GM19099 (cell line): ENCODE results near the gene CYSTM1.

Experiments used
- POLR2A ChIP-seq: IDR thresholded peaks from 3 replicates; pipeline ENCODE4 v1.6.1; 2011; ENCODE audit warnings: low read depth; ENCODE audit not compliant: insufficient read length; ENCODE audit errors: extremely low read depth

The CYSTM1 gene

GRCh38 chr5:140232731-140233130, 57.7 kb downstream of the CYSTM1 start:
- TF ChIP-seq POLR2A = no peak

DNA sequence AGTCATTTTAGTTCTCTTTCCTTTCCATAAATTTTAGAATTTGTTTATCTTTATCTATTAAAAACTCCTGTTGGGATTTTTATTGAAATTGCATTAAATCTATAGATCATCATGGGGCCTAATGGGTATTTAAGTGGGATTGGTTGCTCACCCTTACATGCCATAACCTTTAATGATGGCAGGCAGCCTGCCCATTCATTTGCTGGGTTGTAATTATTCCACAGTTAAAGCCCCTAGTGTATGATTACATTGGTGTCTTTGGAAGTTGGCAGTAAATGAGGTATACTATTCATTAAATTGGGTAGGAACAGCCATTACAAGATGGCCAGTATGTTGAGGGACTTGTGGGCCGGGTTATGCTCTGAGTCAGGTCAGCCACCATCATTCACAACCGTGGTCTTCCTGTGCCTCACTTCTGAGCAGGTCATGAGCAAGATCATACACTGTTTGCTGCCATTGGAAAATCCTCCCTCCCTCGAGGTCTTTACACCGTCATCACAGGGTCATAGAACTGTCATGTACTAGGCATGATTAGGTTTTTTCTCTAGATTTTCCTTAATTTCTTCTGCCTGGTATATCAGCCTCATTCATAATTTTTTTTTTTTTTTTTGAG, 59.5 kb downstream of the CYSTM1 start:
- TF ChIP-seq POLR2A = no peak

DNA sequence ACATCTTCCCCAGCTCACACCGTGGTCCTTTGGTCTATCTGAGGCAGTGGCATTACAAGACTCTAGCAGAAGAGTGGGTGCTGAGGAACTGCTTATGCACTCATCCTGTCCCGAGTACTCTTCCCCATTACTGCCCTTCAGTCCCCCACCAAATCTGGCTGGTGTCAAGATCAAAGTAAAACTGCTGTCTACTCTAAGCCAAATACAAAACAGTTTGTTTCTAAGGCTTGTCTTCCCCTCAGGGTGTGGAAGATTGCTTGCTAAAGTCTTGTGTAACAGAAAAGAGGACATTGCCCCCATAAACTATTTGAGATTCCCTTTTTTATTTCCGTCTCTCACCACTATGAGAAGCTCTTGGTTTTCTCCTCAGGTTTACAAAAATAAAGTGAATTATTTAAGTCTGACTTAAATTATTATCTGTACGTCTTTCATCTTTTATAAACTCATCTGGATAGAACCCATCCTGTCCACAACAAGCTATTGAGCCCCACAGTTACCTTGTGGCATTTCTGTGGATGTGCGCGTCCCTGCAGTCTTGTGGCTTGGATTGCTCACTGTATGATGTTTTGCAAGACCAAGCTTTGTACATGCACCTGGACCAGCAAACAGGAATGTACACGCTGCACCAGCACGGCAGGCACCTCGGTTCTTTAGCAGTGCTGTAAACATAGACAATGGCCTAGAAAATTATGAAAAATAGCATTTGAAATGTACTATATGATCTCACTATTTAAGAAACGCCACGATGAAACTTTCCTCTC, 61.0 kb downstream of the CYSTM1 start:
- TF ChIP-seq POLR2A = no peak

DNA sequence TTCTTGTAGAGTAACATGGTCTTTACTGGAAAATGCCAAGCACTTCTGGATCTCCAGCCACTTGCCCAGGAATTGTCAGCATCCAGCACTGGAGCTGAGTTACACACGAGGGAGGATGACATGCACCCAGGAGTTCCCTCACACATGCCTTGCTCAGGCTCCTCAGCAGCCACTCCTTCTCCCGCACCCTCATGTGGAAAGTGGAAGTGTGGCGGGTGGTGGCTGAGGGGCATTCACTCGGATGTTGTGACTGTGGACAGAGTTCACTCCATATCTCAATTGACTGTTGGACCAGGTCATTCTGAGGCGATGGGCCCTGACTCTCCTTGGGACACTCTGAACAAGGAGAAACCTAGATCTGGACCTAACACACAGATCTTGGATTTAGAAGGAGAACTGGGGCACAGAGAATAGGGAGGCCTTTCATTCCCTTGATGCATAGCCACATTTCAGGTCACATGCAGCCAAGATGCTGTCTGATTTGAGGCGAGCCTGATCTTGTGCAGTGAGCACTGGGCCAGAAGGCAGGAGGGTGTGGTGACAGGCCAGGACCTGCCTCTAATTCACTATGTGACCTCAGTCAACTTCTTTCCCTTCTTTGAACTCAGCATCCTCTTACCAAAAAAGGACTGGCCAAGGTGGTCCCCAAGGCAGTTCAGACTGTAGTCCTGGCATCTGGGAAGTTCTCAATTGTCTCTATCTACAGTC, 62.1 kb downstream of the CYSTM1 start:
- TF ChIP-seq POLR2A = no peak

DNA sequence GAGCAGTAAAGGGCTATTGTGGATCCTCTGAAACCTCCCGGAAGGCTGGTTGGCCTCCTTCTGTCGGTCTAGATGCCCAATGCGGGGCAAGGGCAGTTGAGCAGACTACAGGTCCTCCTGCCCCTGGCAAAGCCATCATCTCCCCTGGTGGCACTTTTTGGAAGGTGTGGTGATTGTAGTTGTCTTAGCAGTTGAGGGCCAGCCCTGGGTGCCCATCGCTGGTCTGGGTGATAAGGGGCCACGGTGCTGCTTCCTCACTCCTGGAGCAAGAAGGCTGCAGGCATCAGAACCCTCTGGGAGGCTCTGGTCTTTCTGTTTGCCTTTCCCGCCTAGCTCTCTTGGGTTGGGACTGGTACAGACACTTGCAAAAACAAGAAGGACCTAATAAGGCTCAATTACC, 63.8 kb downstream of the CYSTM1 start:
- no peak for TF ChIP-seq POLR2A

GRCh38 chr5:140239461-140239860, 64.5 kb downstream of the CYSTM1 start:
- no peak for TF ChIP-seq POLR2A

DNA sequence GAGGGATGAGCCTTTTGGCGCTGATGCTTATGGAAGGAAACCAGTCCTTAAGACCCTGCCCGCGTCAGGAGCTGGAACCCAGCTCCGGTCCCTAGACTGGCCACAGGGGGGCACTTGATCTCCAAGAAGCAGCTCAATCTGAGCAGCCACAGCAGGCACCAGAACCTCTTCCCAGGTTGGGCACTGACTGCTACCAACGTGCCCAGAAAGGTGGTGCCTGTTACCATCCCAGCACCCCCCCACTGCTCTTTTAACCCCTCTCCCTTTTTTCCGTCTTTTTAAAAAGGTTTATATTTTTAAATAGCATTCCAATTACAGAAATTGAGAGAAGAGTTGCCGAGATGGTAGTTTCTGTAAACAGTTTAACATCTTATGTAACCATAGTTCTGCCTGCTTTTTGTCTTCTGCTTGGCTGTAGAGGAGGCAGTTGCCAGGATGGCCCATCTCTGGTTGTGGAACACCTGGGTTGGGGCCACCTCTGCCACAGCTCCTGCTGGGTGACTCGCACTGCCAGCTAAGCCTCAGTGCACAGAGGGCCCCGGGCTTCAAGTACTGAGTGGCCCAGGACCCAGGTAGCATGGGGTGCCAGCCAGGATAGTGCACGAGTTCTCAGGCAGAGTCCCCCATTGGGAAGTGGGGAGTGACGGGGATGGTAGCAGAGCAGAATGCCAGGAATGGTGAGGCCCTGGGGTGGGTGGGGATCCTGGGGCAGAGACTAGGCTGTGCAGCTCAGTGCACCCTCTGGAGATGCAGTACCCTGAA, 65.1 kb downstream of the CYSTM1 start:
- TF ChIP-seq POLR2A = no peak

DNA sequence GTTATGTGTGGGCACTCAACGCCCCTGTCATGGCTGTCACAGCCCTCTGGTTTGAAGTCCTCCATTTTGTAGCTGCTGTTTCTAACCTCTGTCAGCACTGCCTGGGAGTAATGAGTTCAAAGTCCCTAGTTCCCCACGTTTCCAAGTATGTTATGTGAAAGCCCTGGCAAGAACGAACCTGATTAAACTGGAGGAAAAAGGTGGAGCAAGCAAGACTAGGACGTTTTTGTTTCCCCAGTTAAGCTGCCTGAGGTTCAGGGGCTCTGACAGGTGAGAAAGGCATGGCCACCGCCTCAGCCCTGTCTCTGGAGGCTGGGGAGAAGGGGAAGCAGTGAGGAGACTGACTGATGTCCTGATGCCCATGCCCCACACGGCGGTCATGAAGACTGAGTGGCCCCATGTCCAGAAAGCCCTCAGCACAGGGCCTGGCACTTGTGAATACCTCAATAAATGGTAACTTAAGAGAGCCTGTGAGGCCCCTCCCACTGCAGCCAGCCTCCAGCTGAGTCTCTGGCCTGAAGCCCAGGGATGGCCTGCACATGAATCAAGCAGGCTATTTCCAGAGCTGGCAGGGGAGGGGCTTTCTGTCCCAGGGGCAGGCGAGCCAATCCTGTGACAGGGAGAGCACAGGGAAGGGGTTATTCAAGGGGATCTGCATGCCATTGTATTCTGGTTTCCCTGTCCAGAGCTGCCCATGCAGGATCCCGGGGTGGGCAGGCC, 66.2 kb downstream of the CYSTM1 start:
- TF ChIP-seq POLR2A = no peak

DNA sequence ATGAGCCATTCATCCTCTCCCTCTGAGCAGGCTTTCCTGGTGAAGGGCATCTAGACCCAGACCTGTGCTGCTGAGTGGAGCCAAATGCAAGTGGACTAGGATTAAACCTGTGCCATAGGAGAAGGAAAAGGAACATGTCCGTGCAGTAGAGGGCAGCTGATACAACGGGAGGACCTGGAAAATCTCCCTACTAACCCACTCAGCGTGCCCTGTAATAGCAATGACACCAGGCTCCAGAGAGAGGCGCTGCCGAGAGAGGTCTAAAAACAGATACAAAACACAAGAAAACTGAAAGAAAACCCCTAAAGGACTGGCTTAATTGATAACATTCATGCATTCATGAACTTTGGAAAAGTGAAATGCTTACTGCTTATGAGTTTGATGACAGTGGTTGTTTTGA, 67.1 kb downstream of the CYSTM1 start:
- TF ChIP-seq POLR2A = no peak

DNA sequence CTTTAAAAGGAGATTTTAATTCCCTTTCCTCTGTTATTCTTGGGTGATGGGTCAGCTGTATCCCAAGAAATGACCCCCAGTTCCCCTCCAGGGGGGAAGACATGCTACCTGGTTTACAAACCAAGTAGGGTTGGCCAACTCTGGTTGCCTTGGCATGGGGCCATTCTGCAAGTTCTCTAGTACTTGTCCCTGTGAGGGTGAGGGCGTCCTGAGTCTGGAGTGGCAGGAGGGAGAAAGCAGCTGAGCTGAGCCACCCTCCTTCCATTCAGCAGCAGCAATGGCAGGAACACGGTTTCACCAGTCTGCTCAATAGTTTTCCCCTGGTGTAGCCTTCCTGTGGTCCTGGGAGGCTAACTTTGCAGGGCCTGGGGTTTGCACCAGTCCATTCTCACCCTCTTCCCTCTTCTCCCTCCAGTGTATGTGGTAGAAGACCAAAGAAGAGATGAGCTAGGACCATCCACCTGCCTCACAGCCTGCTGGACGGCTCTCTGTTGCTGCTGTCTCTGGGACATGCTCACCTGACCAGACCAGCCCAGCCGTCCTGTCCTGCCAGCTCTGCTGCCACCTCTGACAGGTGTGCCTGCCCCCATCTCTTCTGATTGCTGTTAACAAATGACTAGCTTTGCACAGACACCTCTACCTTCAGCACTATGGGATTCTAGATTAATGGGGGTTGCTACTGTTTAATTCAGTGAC, 68.0 kb downstream of the CYSTM1 start:
- TF ChIP-seq POLR2A = no peak

DNA sequence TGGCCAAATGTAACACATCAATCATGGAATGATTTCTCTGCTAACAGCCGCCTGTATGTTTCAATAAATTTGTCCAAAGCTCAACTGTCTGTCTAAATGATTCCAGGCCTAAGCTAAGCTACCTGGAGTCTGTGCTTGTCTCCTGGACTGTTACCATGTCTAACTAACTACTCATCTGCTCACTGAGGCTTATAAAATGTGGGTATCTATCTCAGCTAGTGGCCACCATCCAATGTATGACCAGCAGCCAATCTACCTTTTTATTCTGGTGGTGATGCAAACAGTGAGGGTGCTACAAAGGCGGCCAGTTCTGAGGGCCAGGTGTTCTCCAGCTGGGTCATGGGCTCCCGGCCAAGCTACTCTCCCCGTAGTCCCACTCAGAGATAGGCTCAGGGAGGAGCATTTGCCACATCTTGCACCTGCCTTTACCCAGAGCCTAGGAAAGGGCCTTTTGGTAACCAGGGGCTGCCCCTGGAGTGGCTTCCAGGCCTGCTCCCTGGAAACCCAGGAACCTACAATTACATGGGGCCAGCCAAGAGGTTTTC, 68.8 kb downstream of the CYSTM1 start:
- no peak for TF ChIP-seq POLR2A

DNA sequence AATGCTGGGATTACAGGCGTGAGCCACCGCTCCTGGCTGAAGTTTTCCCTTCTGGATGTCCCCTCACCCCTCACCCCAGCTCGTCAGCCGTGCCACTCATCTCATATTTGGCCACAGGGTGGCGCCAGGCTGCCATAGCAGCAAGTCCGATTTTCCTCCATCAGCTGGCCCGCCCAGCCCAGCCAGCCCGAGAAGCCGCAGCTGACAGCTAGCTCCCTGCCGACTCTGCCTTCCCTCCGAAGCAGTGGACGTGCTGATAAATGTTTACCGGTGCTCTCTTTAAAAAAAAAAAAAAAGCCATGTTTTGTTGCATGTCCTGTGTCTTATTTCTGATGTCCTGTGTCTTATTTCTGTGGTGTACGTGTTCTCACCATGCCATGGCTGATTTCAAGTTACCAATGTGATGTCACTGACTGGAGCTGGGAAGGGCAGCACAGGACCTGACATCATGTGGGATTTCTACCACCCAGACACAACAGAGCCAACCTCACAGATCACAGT, 69.6 kb downstream of the CYSTM1 start:
- TF ChIP-seq POLR2A = no peak

- no peak for TF ChIP-seq POLR2A
Observed at GRCh38 chr5:140245341-140245740, 70.4 kb downstream of the CYSTM1 start.

DNA sequence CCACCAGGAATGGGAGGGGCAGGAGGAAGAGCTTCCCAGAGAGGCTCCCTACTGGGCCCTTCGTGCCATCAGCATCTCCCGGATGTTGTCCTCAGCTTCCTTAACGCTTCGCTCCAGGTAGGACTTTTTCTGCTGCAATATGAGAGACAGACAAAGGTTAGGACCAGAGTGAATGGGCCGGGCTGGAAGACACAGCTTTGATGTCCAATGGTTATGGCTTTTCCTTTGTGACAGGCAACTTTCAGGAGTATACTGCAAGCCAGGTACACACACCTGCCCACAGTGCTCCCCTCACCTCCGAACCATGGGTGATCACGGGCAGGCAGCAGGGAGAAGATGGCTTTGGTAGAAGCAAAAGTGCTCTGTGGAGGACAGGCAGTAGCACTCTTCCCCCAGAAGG, 70.9 kb downstream of the CYSTM1 start:
- no peak for TF ChIP-seq POLR2A
